ENCODE results near the gene POLR1E.

Gene POLR1E

GRCh38 chr9:37540634-37541033, 54.9 kb downstream of the POLR1E start:
- no peak for DNase-seq

GRCh38 chr9:37541465-37541864, 55.7 kb downstream of the POLR1E start:
- DNase-seq: no peak

- no peak for DNase-seq
Measured at GRCh38 chr9:37542488-37542887, 56.7 kb downstream of the POLR1E start.

- DNase-seq: no peak
Measured at GRCh38 chr9:37542895-37543294, 57.1 kb downstream of the POLR1E start.

- no peak for DNase-seq
Measured at GRCh38 chr9:37543468-37543867, 57.7 kb downstream of the POLR1E start.

GRCh38 chr9:37547328-37547878, 61.7 kb downstream of the POLR1E start:
- no peak for DNase-seq

- no peak for DNase-seq
Measured at GRCh38 chr9:37549527-37549926, 63.8 kb downstream of the POLR1E start.

- peak; percentile 57 for DNase-seq
Measured at GRCh38 chr9:37550781-37551180, 65.0 kb downstream of the POLR1E start.

- DNase-seq: no peak
Measured at GRCh38 chr9:37551468-37551867, 65.7 kb downstream of the POLR1E start.

- DNase-seq: no peak
Measured at GRCh38 chr9:37551888-37552287, 66.1 kb downstream of the POLR1E start.

All from fibroblast of skin of back (primary cell).